SK-N-SH (cell line): ENCODE data around the gene ZC3H10. TPM values are rescaled to one million over a fixed set of nuclear protein-coding genes. Genes with fewer than 3 reads are reported as not detected.

ENCODE experiments used
- CTCF ChIA-PET: fragments of 300-600, 350-600 bp; formaldehyde crosslinking; extraction: SDS; loops from one replicate; lab custom pipeline; 2021; lab: Yijun Ruan, JAX
- POLR2A ChIA-PET: fragments of 350-600 bp; sonication (Branson Sonifier 250); formaldehyde crosslinking; extraction: SDS; loops from one replicate; lab custom pipeline; 2020; ENCODE audit warnings: antibody characterized with exemption, inconsistent platforms; lab: Yijun Ruan, JAX
- DNase-seq: peaks from one replicate; pipeline ENCODE4 v3.0.0; 2012
- H2AFZ ChIP-seq: fragments of 200-600 bp; sonication (generic); 2 replicates; pipeline ENCODE4 v1.8.1; 2016; ENCODE audit warnings: antibody characterized with exemption, mild to moderate bottlenecking, low read depth
- H3F3A ChIP-seq: fragments of 200-600 bp; sonication (generic); replicated peaks from 2 replicates; pipeline ENCODE3; 2016; ENCODE audit warnings: antibody characterized with exemption, mild to moderate bottlenecking; ENCODE audit not compliant: insufficient read depth
- H3K27ac ChIP-seq, 2 experiments: fragments of 200-500 bp in 1 of 2; fragments of 200-600 bp in 1 of 2; sonication (Bioruptor generic) in 1 of 2; sonication (generic), shearing (Covaris generic) in 1 of 2; 2 replicates each; pipeline versions ENCODE4 v1.5.1 to v1.6.1; 2014 to 2016; ENCODE audit warnings: low read depth in 2 of 2, inconsistent platforms in 1 of 2, low read length in 1 of 2, mild to moderate bottlenecking in 1 of 2, mixed read lengths in 1 of 2
- H3K27me3 ChIP-seq: fragments of 200-600 bp; sonication (generic), shearing (Covaris generic); 2 replicates; pipeline ENCODE4 v1.6.1; 2016; ENCODE audit warnings: mixed run types; ENCODE audit not compliant: insufficient read depth
- H3K36me3 ChIP-seq, 2 experiments: fragments of 200-500 bp in 1 of 2; fragments of 200-600 bp in 1 of 2; sonication (Bioruptor generic) in 1 of 2; sonication (generic) in 1 of 2; replicated peaks in 1 of 2; 2 replicates each; pipeline versions ENCODE3 to v1.5.1; 2014 to 2016; ENCODE audit warnings: low read length in 1 of 2, mild to moderate bottlenecking in 1 of 2; ENCODE audit not compliant: insufficient read depth in 2 of 2, control insufficient read depth in 1 of 2
- H3K4me1 ChIP-seq, 2 experiments: fragments of 200-500 bp in 1 of 2; fragments of 200-600 bp in 1 of 2; sonication (Bioruptor generic) in 1 of 2; sonication (generic), shearing (Covaris generic) in 1 of 2; 2 replicates each; pipeline versions ENCODE4 v1.5.1 to v1.6.1; 2014 to 2016; ENCODE audit warnings: low read depth in 1 of 2, low read length in 1 of 2, mixed run types in 1 of 2; ENCODE audit not compliant: insufficient read depth in 2 of 2, control insufficient read depth in 1 of 2
- H3K4me2 ChIP-seq: fragments of 200-600 bp; sonication (generic), shearing (Covaris generic); 2 replicates; pipeline ENCODE4 v1.6.1; 2017; ENCODE audit warnings: mixed run types
- H3K4me3 ChIP-seq, 2 experiments: fragments of 200-500 bp in 1 of 2; fragments of 200-600 bp in 1 of 2; sonication (Bioruptor generic) in 1 of 2; sonication (generic), shearing (Covaris generic) in 1 of 2; 2 replicates each; pipeline versions ENCODE4 v1.5.1 to v1.8.1; 2014 to 2016; ENCODE audit warnings: low read depth in 2 of 2, inconsistent platforms in 1 of 2, low read length in 1 of 2, mild to moderate bottlenecking in 1 of 2, mixed read lengths in 1 of 2, moderate library complexity in 1 of 2
- H3K79me2 ChIP-seq: fragments of 200-600 bp; sonication (generic); 2 replicates; pipeline ENCODE4 v1.8.1; 2017; ENCODE audit warnings: mild to moderate bottlenecking; ENCODE audit not compliant: insufficient read depth
- H3K9ac ChIP-seq: fragments of 200-600 bp; sonication (generic); 2 replicates; pipeline ENCODE4 v1.6.1; 2017; ENCODE audit warnings: mixed run types
- H3K9me2 ChIP-seq: fragments of 200-600 bp; sonication (generic); 2 replicates; pipeline ENCODE4 v1.6.1; 2017; ENCODE audit warnings: mixed run types
- H3K9me3 ChIP-seq: fragments of 200-600 bp; sonication (generic); 2 replicates; pipeline ENCODE4 v1.6.1; 2017; ENCODE audit warnings: mixed run types, mild to moderate bottlenecking, moderate library complexity
- H4K20me1 ChIP-seq: fragments of 200-600 bp; sonication (generic); 2 replicates; pipeline ENCODE4 v1.6.1; 2017; ENCODE audit warnings: mild to moderate bottlenecking, mixed run types; ENCODE audit not compliant: insufficient read depth
- FOSL2 ChIP-seq: IDR thresholded peaks from 2 replicates; pipeline ENCODE4 v1.4.0; 2012; ENCODE audit warnings: low read depth, mild to moderate bottlenecking, moderate library complexity, borderline replicate concordance
- FOXJ3 ChIP-seq: sonication (generic); formaldehyde crosslinking; IDR thresholded peaks from 2 replicates; pipeline ENCODE4 v1.5.1; 2020; ENCODE audit warnings: mild to moderate bottlenecking, missing genetic modification reagents
- JUND ChIP-seq: IDR thresholded peaks from 2 replicates; pipeline ENCODE4 v1.4.0; 2012
- MEF2A ChIP-seq: IDR thresholded peaks from 2 replicates; pipeline ENCODE4 v1.4.0; 2012; ENCODE audit warnings: low read depth, borderline replicate concordance
- RXRA ChIP-seq: IDR thresholded peaks from 2 replicates; pipeline ENCODE4 v1.4.0; 2012; ENCODE audit warnings: low read depth, mild to moderate bottlenecking, borderline replicate concordance
- SIN3A ChIP-seq: IDR thresholded peaks from 2 replicates; pipeline ENCODE4 v1.6.1; 2012; ENCODE audit warnings: low read depth, mild to moderate bottlenecking, low read length, moderate library complexity, borderline replicate concordance
- TEAD4 ChIP-seq: IDR thresholded peaks from 2 replicates; pipeline ENCODE4 v1.4.0; 2012; ENCODE audit warnings: mild to moderate bottlenecking, borderline replicate concordance; ENCODE audit not compliant: insufficient read depth
- WGBS: methylation state at CpG from one replicate; pipeline ENCODE4 v1.1.6; 2017; ENCODE audit warnings: low lambda C conversion rate; 5-methylcytosine and 5-hydroxymethylcytosine counted together
- polyA plus RNA-seq, 3 experiments: library from polyadenylated mRNA; depleted of rRNA; stranded (reverse); fragments of >200 nt; gene quantifications; 2 replicates each; pipeline ENCODE4 v1.2.3, GENCODE V29; 2012
- TF ChIP-seq, protein P1 (sequence below): IDR thresholded peaks from 2 replicates; pipeline ENCODE4 v1.6.1; 2012; ENCODE audit warnings: mild to moderate bottlenecking, low read depth, low read length, moderate library complexity
- TF ChIP-seq, protein P2 (sequence below): fragments of 150-350 bp; IDR thresholded peaks from 2 replicates; pipeline ENCODE4 v1.6.1; 2017; ENCODE audit warnings: antibody characterized with exemption, low read length, low read depth, borderline replicate concordance

ZC3H10 gene
- polyA plus RNA-seq, 1 of the 3 experiments (the other 2 are of a cell fraction) = 2.0 TPM

DNA sequence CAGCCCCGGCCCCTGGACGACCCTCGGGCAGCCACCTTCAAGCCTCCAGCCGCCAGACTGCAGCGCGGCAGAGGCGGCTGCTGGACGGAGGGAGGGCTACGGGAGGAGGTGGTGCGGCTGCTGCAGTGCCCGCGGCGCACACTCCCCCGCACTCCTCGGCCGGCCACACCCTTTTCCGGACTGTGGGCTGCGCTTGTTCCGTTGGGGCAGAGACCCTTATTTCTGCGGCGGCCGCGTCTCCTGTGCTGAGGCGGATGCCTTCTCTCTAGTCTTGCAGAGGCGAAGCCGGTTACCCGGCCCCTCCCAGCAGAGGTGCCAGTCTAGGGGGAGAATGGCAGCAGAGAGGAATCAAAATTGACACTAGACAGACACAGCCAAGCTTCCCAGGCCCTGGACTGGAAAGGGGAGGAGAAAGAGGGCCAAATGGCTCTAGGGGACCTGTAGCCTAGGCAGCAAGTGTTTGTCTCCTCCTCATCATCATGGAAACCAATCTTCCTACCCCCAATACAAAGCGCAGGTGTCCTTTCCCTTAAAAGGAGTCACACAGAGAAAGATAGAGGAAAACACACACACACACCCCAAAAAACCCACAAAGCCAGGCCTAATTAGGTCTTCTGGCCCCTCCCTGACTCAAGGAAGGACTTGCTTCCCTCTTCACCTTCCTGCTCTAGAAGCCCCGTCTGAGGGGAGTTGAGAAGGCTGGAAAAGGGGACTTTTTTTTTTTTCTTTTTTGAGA is 11.3 kb downstream of the ZC3H10 start (continued):
- TF ChIP-seq, protein P1, sequence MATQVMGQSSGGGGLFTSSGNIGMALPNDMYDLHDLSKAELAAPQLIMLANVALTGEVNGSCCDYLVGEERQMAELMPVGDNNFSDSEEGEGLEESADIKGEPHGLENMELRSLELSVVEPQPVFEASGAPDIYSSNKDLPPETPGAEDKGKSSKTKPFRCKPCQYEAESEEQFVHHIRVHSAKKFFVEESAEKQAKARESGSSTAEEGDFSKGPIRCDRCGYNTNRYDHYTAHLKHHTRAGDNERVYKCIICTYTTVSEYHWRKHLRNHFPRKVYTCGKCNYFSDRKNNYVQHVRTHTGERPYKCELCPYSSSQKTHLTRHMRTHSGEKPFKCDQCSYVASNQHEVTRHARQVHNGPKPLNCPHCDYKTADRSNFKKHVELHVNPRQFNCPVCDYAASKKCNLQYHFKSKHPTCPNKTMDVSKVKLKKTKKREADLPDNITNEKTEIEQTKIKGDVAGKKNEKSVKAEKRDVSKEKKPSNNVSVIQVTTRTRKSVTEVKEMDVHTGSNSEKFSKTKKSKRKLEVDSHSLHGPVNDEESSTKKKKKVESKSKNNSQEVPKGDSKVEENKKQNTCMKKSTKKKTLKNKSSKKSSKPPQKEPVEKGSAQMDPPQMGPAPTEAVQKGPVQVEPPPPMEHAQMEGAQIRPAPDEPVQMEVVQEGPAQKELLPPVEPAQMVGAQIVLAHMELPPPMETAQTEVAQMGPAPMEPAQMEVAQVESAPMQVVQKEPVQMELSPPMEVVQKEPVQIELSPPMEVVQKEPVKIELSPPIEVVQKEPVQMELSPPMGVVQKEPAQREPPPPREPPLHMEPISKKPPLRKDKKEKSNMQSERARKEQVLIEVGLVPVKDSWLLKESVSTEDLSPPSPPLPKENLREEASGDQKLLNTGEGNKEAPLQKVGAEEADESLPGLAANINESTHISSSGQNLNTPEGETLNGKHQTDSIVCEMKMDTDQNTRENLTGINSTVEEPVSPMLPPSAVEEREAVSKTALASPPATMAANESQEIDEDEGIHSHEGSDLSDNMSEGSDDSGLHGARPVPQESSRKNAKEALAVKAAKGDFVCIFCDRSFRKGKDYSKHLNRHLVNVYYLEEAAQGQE = no peak

DNA sequence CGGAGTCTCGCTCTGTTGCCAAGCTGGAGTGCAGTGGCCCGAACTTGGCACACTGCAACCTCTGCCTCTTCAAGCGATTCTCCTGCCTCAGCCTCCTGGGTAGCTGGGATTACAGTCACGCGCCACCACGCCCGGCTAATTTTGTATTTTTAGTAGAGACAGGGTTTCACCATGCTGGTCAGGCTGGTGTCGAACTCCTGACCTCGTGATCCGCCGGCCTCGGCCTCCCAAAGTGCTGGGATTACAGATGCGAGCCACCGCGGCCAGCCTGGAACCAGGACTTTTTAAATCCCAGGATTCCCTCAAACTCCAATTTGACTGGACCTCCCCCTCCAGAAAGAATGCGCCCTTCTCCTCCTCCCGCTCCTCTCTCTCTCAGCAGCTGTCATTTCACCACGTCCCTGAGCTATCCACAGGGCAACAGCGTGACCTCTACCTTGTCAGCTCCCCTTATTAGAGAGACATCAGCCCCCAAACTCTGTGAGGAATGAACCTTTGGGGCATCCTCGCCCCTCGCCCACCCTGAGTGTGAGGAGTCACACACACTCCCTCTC is 12.0 kb downstream of the ZC3H10 start:
- no peak overlapping the region for H2AFZ ChIP-seq
- H3K4me2 ChIP-seq = peak overlapping the region; percentile 98
- no peaks in the 10 kb centered on the region for H3K9me3 ChIP-seq
- peaks cover 25% of the 10 kb centered on the region for H3F3A ChIP-seq
- H3K27ac ChIP-seq = peak overlapping the region in 1 of 2 experiments; percentile 74; a peak in 1 of 4 replicates
- H3K36me3 ChIP-seq = peaks cover 38 to 42% of the 10 kb centered on the region in 2 experiments
- TF ChIP-seq RXRA = no peak
- no peak for TF ChIP-seq TEAD4
- no peak for TF ChIP-seq JUND
- TF ChIP-seq FOSL2 = no peak
- TF ChIP-seq MEF2A = no peak
- TF ChIP-seq FOXJ3 (CRISPR knock-in tag) = no peak
- TF ChIP-seq, protein P1 = no peak
- no peak for TF ChIP-seq SIN3A
- TF ChIP-seq, protein P2, sequence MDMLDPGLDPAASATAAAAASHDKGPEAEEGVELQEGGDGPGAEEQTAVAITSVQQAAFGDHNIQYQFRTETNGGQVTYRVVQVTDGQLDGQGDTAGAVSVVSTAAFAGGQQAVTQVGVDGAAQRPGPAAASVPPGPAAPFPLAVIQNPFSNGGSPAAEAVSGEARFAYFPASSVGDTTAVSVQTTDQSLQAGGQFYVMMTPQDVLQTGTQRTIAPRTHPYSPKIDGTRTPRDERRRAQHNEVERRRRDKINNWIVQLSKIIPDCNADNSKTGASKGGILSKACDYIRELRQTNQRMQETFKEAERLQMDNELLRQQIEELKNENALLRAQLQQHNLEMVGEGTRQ = no peak
- peak overlapping the region; percentile 88 for H3K9ac ChIP-seq
- no peak for DNase-seq
- H3K4me3 ChIP-seq = peak overlapping the region; percentile 67 to 89
- H3K27me3 ChIP-seq = no peaks in the 10 kb centered on the region
- CTCF ChIA-PET = interaction anchor here (0.8 to 16.0 kb wide), 8 partner anchors 9 to 204 kb away, joined by 3 to 272 read pairs (median 4); partner anchors contain the start of genes MYL6, PAN2 and SMARCC2
- H3K79me2 ChIP-seq = peaks cover 46% of the 10 kb centered on the region
- WGBS = 90% methylated on average over 22 of the region's 22 CpGs
- H3K9me2 ChIP-seq = no peaks in the 10 kb centered on the region
- H4K20me1 ChIP-seq = no peaks in the 10 kb centered on the region
- peaks cover 13 to 23% of the 10 kb centered on the region in 2 experiments for H3K4me1 ChIP-seq
- POLR2A ChIA-PET = interaction anchor here (0.7 to 2.7 kb wide), 3 partner anchors 12 to 25 kb away, joined by 3 to 14 read pairs (median 4); partner anchors contain the start of gene PA2G4
